HG03025 (cell line): Measurements from ENCODE around the gene PITX3.
"Not testable (repeated sequence)": the region's sequence is repeated elsewhere in the genome, so short reads cannot be mapped to it uniquely, and the experiment has no call there.

ENCODE experiments used
- ATAC-seq: cut with Tn5 transposase; IDR thresholded peaks from one replicate; pipeline ENCODE4 v1.9.1; 2021; ENCODE audit warnings: mild to moderate bottlenecking, moderate library complexity; ENCODE audit not compliant: unreplicated experiment, low FRiP score

PITX3 gene

GRCh38 chr10:102229810-102230263, 11.5 kb downstream of the PITX3 start:
- no peak for ATAC-seq

GRCh38 chr10:102227050-102227449, 14.3 kb downstream of the PITX3 start:
- ATAC-seq: no peak

GRCh38 chr10:102226542-102226870, 14.8 kb downstream of the PITX3 start:
- ATAC-seq: no peak

- peak; percentile 77 for ATAC-seq
Observed at GRCh38 chr10:102225646-102226541, 15.4 kb downstream of the PITX3 start, which contains the start of gene ELOVL3. Gene ELOVL3 (plus strand): TSS chr10:102226299. CDS start chr10:102226549, 250 bp downstream.

GRCh38 chr10:102222797-102223196, 18.5 kb downstream of the PITX3 start:
- ATAC-seq: no peak

- ATAC-seq: no peak
Observed at GRCh38 chr10:102220612-102221011, 20.7 kb downstream of the PITX3 start.

- ATAC-seq: no peak
Observed at GRCh38 chr10:102219370-102219769, 21.9 kb downstream of the PITX3 start.

- ATAC-seq: not testable (repeated sequence)
Observed at GRCh38 chr10:102213599-102213998, 27.7 kb downstream of the PITX3 start.

- ATAC-seq: no peak
Observed at GRCh38 chr10:102211615-102212299, 29.6 kb downstream of the PITX3 start.

GRCh38 chr10:102208311-102209035, 32.8 kb downstream of the PITX3 start:
- ATAC-seq: no peak

GRCh38 chr10:102202386-102202785, 38.9 kb downstream of the PITX3 start:
- no peak for ATAC-seq

GRCh38 chr10:102200751-102201640, 40.3 kb downstream of the PITX3 start:
- ATAC-seq: no peak

GRCh38 chr10:102198027-102198426, 43.3 kb downstream of the PITX3 start:
- no peak for ATAC-seq

- no peak for ATAC-seq
Observed at GRCh38 chr10:102196893-102197292, 44.4 kb downstream of the PITX3 start.

- ATAC-seq: no peak
Observed at GRCh38 chr10:102195296-102195870, 45.9 kb downstream of the PITX3 start.

GRCh38 chr10:102191956-102192355, 49.4 kb downstream of the PITX3 start:
- no peak for ATAC-seq

- ATAC-seq: not testable (repeated sequence)
Observed at GRCh38 chr10:102188941-102189898, 52.1 kb downstream of the PITX3 start.

- ATAC-seq: no peak
Observed at GRCh38 chr10:102188298-102188940, 52.9 kb downstream of the PITX3 start.
